ENCODE data around the gene MTUS2.

The MTUS2 gene

DNA sequence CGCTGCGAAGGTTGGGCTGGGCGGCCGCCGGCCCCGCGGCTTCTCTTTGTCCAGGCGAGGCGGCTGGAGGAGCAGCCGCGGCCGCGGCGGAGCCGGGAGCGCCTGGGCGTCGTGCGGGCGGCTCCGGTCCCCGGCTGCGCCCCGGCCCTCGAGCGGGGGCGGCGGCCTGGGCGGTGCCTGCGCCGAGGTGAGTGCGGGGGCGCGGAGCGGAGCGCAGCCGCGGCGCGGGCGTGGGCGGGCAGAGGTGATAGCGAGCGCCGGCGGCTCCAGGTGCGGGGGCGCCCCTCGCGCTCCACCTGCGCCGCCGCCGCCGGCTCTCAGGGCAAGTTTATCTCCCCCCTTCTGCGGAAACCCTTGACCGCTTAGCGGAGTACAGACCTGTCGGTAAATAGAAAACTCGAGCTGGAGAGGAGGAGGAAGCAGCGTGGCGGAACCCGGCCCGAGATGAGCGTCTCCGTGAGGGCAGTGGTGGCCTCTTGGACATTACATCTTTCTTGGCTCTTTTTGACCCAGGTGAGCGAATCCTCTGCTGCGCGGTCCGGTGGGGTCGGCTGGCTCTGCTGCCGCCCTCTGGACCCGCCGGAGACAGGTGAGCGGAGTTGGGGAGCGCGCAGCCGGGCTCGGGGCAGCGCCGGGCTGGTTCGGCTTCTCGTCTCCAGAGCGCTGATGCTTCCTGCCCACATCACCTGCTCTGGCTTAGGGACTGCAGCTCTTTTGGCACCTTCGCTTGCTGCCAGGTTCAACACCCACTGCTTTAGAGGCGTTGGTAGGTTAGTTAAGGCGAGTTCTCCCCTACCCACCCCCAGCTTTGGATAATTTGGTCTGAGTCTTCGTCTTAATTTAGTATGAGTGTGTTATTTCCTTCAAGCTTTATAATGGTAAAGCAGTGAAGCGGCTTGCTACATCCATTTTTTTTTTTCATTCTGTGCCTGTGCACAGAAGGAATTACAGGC is at the start of gene MTUS2:
MTUS2 (plus strand) TSS at position 241 of the 953 bp plus-strand sequence.
- no peaks in the 10 kb centered on the region for H3F3A ChIP-seq (ENCODE audit: low read depth)
- H3K4me2 ChIP-seq (ENCODE audit: low read depth, low read length, poor library complexity, severe bottlenecking) = no peak within 1 kb of the TSS
- no peak within 1 kb of the TSS for H3K4me3 ChIP-seq (ENCODE audit: low read length, poor library complexity, severe bottlenecking)
- no peaks in the 10 kb centered on the region for H3K9me2 ChIP-seq (replicated peaks; ENCODE audit: low read depth, low read length)
- no peaks in the 10 kb centered on the region for H3K27me3 ChIP-seq (ENCODE audit: insufficient read depth, low read length, poor library complexity, severe bottlenecking)
- H3K79me2 ChIP-seq (ENCODE audit: insufficient read depth, low read length) = no peaks in the 10 kb centered on the region
- H3K9me3 ChIP-seq (ENCODE audit: insufficient read depth, low read depth, low read length) = no peaks in the 10 kb centered on the region; the same call in 1 of the 2 replicates
- H4K20me1 ChIP-seq (ENCODE audit: insufficient read depth, low read length, poor library complexity, severe bottlenecking) = no peaks in the 10 kb centered on the region
- TF ChIP-seq CTCF (conservative IDR thresholded peaks at IDR 0.05; ENCODE audit: low read length) (no peak), EZH2phosphoT487 (IDR thresholded peaks at IDR 0.05; ENCODE audit: borderline replicate concordance) (no peak)
- H3K36me3 ChIP-seq (ENCODE audit: insufficient read depth, low read length) = no peaks in the 10 kb centered on the region
- H3K9ac ChIP-seq (ENCODE audit: low read depth, low read length, poor library complexity, severe bottlenecking) = no peak within 1 kb of the TSS
- H2AFZ ChIP-seq (ENCODE audit: low read length) = no peak within 1 kb of the TSS
- no peaks in the 10 kb centered on the region for H3K4me1 ChIP-seq (ENCODE audit: insufficient read depth, low read length, poor library complexity, severe bottlenecking)

DNA sequence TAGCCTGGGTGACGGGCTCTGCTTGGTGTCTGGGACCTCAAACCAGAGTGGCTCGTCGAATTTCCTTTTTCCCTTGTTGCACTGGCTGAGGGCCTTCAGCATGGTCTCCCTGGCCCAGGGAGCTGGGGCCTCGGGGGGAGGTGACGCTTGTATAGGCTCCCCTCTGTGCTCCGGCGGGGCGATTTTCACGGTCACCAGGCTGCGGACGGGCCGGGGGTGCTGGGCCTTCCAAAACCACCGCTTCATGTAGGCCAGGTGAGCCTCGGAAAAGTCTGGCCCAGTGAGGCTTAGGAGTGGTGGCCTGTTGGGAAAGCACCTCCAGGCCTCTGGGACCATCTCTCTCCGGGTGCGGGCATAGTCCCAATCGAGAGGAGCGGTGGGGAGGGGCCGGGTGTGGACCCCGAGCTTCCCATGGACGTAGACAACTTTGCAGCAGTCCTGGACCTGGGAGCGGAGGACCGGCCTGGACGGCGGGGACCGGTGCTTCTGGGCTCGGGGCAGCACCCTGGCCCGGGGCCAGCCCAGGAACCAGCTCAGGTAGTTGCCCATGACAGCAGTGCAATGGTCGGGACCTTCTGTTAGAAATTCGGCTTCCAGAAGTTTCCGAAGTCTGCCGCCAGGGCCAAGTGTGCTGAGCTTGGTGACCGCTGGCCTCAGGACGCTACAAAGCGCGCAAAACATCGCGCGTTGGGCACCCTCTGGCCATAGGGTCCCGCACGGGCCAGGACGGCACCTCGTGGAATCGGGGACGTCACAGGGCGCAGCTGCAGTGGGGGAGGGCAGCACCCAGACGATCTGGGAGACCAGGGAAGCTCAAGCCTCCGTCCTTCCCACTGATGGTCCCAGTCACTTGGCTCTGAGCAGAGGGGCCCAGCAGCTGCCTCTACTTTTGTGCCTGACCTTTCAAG is 41.6 kb upstream of the MTUS2 start:
- no peaks in the 10 kb centered on the region for H3K9me2 ChIP-seq (replicated peaks; ENCODE audit: low read depth, low read length)
- TF ChIP-seq EZH2phosphoT487 (IDR thresholded peaks at IDR 0.05; ENCODE audit: borderline replicate concordance) = no peak
- TF ChIP-seq CTCF (conservative IDR thresholded peaks at IDR 0.05; ENCODE audit: low read length) = no peak
- H3K9me3 ChIP-seq (ENCODE audit: insufficient read depth, low read depth, low read length) = no peaks in the 10 kb centered on the region
- H4K20me1 ChIP-seq (ENCODE audit: insufficient read depth, low read length, poor library complexity, severe bottlenecking) = no peaks in the 10 kb centered on the region
- no peaks in the 10 kb centered on the region for H3K36me3 ChIP-seq (ENCODE audit: insufficient read depth, low read length)
- no peak overlapping the region for H3K4me2 ChIP-seq (ENCODE audit: low read depth, low read length, poor library complexity, severe bottlenecking)
- H3K4me1 ChIP-seq (ENCODE audit: insufficient read depth, low read length, poor library complexity, severe bottlenecking) = no peaks in the 10 kb centered on the region
- no peaks in the 10 kb centered on the region for H3K27me3 ChIP-seq (ENCODE audit: insufficient read depth, low read length, poor library complexity, severe bottlenecking)
- no peaks in the 10 kb centered on the region for H3K79me2 ChIP-seq (ENCODE audit: insufficient read depth, low read length)
- no peak overlapping the region for H2AFZ ChIP-seq (ENCODE audit: low read length)
- H3K4me3 ChIP-seq (ENCODE audit: low read length, poor library complexity, severe bottlenecking) = no peak overlapping the region
- H3F3A ChIP-seq (ENCODE audit: low read depth) = no peaks in the 10 kb centered on the region
- no peak overlapping the region for H3K9ac ChIP-seq (ENCODE audit: low read depth, low read length, poor library complexity, severe bottlenecking)

GRCh38 chr13:28792992-28793391 is 27.1 kb upstream of the MTUS2 start:
- Histone ChIP-seq H3K36me3 (ENCODE audit: insufficient read depth, low read length) (no peaks in the 10 kb centered on the region), H3K9ac (ENCODE audit: low read depth, low read length, poor library complexity, severe bottlenecking) (no peak overlapping the region), H3F3A (ENCODE audit: low read depth) (no peaks in the 10 kb centered on the region), H2AFZ (ENCODE audit: low read length) (no peak overlapping the region), H3K9me3 (ENCODE audit: insufficient read depth, low read depth, low read length) (no peaks in the 10 kb centered on the region), H3K4me2 (ENCODE audit: low read depth, low read length, poor library complexity, severe bottlenecking) (no peak overlapping the region), H4K20me1 (ENCODE audit: insufficient read depth, low read length, poor library complexity, severe bottlenecking) (no peaks in the 10 kb centered on the region), H3K79me2 (ENCODE audit: insufficient read depth, low read length) (no peaks in the 10 kb centered on the region), H3K4me3 (ENCODE audit: low read length, poor library complexity, severe bottlenecking) (no peak overlapping the region), H3K4me1 (ENCODE audit: insufficient read depth, low read length, poor library complexity, severe bottlenecking) (no peaks in the 10 kb centered on the region), H3K9me2 (replicated peaks; ENCODE audit: low read depth, low read length) (no peaks in the 10 kb centered on the region), H3K27me3 (ENCODE audit: insufficient read depth, low read length, poor library complexity, severe bottlenecking) (peaks cover 5% of the 10 kb centered on the region)
- TF ChIP-seq EZH2phosphoT487 (IDR thresholded peaks at IDR 0.05; ENCODE audit: borderline replicate concordance) (no peak), CTCF (conservative IDR thresholded peaks at IDR 0.05; ENCODE audit: low read length) (no peak)
